Gastrocnemius medialis (tissue), 4 donors: ENCODE measurements around the gene XRCC3. TPM values are rescaled to one million over a fixed set of nuclear protein-coding genes. Genes with fewer than 3 reads are reported as not detected.

ENCODE experiments used
- ATAC-seq, 2 donors: fragments of 150-250 bp; one replicate each; pipeline ENCODE4 v1.9.1; 2016
- DNase-seq, 2 donors: peaks; one replicate each; pipeline ENCODE4 v3.0.0-alpha.2; 2019
- H3K27ac ChIP-seq, 4 donors: fragments of 200-600 bp; sonication (generic); 1 replicate in 1 of 4; 2 replicates in 3 of 4; pipeline ENCODE4 v1.5.1; 2016 to 2018; ENCODE audit warnings: mild to moderate bottlenecking in 2 of 4, moderate library complexity in 1 of 4
- H3K27me3 ChIP-seq, 3 donors: fragments of 200-600 bp; sonication (generic) in 2 of 3; 1 replicate in 1 of 3; 2 replicates in 2 of 3; pipeline versions ENCODE4 v1.5.1 to v1.6.0; 2016 to 2019; ENCODE audit warnings: mild to moderate bottlenecking in 1 of 3, moderate library complexity in 1 of 3
- H3K36me3 ChIP-seq, 2 donors: fragments of 200-600 bp; sonication (generic) in 1 of 2; one replicate each; pipeline ENCODE4 v1.5.1; 2017 to 2018
- H3K4me1 ChIP-seq, 2 donors: fragments of 200-600 bp; sonication (generic) in 1 of 2; one replicate each; pipeline ENCODE4 v1.5.1; 2016 to 2017; ENCODE audit warnings: mild to moderate bottlenecking in 2 of 2
- H3K4me3 ChIP-seq, 4 donors: fragments of 200-600 bp; sonication (generic) in 3 of 4; 1 replicate in 1 of 4; 2 replicates in 3 of 4; pipeline ENCODE4 v1.5.1; 2016 to 2019; ENCODE audit warnings: mild to moderate bottlenecking in 2 of 4
- H3K9me3 ChIP-seq, 3 donors: fragments of 200-600 bp; sonication (generic) in 2 of 3; 1 replicate in 1 of 3; 2 replicates in 2 of 3; pipeline ENCODE4 v1.5.1; 2016 to 2019
- POLR2A ChIP-seq, 2 donors: fragments of 450-650 bp; IDR thresholded peaks; one replicate each; pipeline ENCODE4 v1.6.1; 2017; ENCODE audit warnings: antibody characterized with exemption in 2 of 2, mild to moderate bottlenecking in 2 of 2, moderate library complexity in 2 of 2
- in situ Hi-C, 4 donors: fragments of 200-750 bp; cut with MboI; loops; one replicate each; pipeline versions ENCODE4 v1.15.0 to v1.8.0; 2017; ENCODE audit warnings: low sequenced_read_pairs in 4 of 4
- intact Hi-C: fragments of 100-400 bp; cut with DNase I; formaldehyde crosslinking; loops from one replicate; pipeline ENCODE4 v1.15.1; 2023; ENCODE audit warnings: low total_unique reads
- total RNA-seq, 4 donors: library from RNA; depleted of rRNA; stranded (reverse); fragments of >200 nt; gene quantifications; one replicate each; pipeline versions ENCODE4 v1.1.0 to v1.2.3, GENCODE V29; 2016
- TF ChIP-seq, protein P1 (sequence below), 5 experiments: fragments of 450-650 bp in 3 of 5; fragments of 200-600 bp in 2 of 5; sonication (generic) in 2 of 5; IDR thresholded peaks in 4 of 5; conservative IDR thresholded peaks in 1 of 5; 1 replicate in 4 of 5; 2 replicates in 1 of 5; pipeline ENCODE4 v1.5.1; 2016 to 2019; ENCODE audit warnings: antibody characterized with exemption in 5 of 5, mild to moderate bottlenecking in 3 of 5, moderate library complexity in 3 of 5

The XRCC3 gene
- total RNA-seq, 4 donors from 2014 or later = 1.3 to 26.5 (median 3.0) TPM

DNA sequence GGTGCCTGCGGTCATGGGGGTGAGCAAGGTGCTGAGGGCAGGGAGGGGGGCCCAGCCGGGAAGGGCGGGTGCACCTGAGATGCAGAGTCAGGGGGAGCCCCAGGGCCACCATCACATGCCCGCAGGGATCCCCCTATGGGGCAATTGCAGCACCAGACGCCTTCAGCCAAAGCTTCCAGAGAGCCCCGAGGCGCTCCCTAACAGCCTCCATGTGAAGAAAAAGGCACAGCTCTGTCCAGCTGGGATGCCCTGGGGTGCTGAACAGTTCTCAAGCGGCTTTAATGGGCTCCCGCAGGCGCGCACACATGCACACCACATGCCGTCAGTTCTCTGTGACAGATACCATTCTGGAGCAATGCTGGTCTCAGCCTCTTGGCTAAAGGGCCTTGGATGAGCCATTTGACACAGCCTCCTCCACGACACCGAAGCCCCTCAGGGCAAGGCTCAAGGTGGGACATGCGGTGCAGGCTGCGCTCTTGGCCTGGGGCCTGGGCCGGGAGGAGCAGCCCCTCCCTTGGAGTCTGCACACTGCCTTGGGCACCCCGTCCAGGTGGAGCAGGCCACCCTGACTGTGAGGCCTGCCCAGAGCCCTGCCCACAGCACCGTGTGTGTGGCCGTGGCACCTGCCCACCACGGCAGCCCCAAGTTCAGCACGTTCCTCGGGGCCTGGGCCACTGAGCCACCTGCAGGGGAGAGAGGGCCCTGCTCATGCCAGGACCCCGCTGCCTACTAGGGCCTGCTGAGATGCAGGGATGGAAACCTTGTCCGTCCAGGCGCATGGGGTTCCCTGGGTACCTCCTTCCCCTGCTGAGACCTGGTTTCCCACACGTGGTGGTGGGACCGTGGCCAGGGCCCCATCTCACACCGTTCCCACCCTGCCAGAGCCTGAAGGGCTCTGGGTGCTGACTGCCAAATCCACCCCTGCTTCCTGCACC is 7.7 kb downstream of the XRCC3 start:
- in situ Hi-C loops (no loop called here), intact Hi-C loops (no loop called here)
- no peak overlapping the region for H3K27ac ChIP-seq
- TF ChIP-seq, protein P1, sequence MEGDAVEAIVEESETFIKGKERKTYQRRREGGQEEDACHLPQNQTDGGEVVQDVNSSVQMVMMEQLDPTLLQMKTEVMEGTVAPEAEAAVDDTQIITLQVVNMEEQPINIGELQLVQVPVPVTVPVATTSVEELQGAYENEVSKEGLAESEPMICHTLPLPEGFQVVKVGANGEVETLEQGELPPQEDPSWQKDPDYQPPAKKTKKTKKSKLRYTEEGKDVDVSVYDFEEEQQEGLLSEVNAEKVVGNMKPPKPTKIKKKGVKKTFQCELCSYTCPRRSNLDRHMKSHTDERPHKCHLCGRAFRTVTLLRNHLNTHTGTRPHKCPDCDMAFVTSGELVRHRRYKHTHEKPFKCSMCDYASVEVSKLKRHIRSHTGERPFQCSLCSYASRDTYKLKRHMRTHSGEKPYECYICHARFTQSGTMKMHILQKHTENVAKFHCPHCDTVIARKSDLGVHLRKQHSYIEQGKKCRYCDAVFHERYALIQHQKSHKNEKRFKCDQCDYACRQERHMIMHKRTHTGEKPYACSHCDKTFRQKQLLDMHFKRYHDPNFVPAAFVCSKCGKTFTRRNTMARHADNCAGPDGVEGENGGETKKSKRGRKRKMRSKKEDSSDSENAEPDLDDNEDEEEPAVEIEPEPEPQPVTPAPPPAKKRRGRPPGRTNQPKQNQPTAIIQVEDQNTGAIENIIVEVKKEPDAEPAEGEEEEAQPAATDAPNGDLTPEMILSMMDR (IDR thresholded peaks at IDR 0.05 in 4 of 5, conservative IDR thresholded peaks at IDR 0.05 in 1 of 5) = no peak
- no peak for TF ChIP-seq POLR2A (IDR thresholded peaks at IDR 0.05)
- H3K9me3 ChIP-seq = no peaks in the 10 kb centered on the region
- no peaks in the 10 kb centered on the region for H3K27me3 ChIP-seq
- H3K4me3 ChIP-seq = no peak overlapping the region
- peaks cover 25 to 26% of the 10 kb centered on the region in 2 donors for H3K4me1 ChIP-seq
- DNase-seq (no peak), ATAC-seq (no peak)
- peaks cover 0 to 26% of the 10 kb centered on the region in 2 donors for H3K36me3 ChIP-seq

DNA sequence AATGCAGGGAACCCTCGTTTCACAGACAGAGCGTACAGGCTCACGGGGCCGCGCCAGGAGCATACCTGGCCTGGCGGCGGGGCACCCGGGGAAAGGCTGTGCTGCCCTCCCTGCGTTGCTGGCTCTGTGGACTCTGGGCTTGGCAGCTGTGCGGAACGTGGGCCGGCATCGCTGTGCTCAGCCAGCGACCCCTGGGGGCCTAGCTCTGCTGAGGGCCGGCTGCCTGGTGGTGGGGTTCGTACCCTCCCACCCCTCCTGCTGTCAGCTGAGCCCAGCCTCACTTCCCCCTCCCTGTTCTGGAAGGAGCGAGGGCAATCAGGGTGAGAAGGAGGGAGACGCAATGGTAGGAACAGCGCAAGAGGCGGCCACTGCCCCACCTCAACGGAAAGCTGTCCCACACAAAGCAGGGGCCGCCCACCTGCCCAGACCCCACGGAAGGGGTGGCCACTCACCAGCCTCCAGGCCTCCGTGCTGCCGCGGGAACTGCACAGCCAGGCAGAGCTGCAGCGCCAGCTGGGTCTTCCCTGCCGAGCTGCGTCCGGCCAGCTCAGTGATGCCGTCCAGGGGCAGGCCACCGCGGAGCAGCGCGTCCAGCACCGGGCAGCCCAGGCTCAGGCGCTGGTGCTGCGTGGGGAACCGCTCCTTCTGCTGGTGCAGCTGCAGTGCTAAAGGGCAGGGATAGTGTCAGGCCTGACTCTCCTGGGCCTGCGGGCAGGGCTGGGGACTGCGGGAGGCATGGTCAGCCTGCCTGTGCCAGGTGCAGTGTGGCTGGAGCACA is 8.5 kb downstream of the XRCC3 start:
- no peak overlapping the region for H3K27ac ChIP-seq
- H3K4me3 ChIP-seq = no peak overlapping the region
- H3K9me3 ChIP-seq = no peaks in the 10 kb centered on the region
- H3K36me3 ChIP-seq = peaks cover 0 to 26% of the 10 kb centered on the region in 2 donors
- no peak for DNase-seq
- no peak for ATAC-seq
- TF ChIP-seq POLR2A (IDR thresholded peaks at IDR 0.05) = no peak
- TF ChIP-seq, protein P1 (IDR thresholded peaks at IDR 0.05 in 4 of 5, conservative IDR thresholded peaks at IDR 0.05 in 1 of 5) = no peak
- intact Hi-C loops = no loop called here
- peaks cover 19% of the 10 kb centered on the region in 2 donors for H3K4me1 ChIP-seq
- H3K27me3 ChIP-seq = no peaks in the 10 kb centered on the region
- in situ Hi-C loops = no loop called here

DNA sequence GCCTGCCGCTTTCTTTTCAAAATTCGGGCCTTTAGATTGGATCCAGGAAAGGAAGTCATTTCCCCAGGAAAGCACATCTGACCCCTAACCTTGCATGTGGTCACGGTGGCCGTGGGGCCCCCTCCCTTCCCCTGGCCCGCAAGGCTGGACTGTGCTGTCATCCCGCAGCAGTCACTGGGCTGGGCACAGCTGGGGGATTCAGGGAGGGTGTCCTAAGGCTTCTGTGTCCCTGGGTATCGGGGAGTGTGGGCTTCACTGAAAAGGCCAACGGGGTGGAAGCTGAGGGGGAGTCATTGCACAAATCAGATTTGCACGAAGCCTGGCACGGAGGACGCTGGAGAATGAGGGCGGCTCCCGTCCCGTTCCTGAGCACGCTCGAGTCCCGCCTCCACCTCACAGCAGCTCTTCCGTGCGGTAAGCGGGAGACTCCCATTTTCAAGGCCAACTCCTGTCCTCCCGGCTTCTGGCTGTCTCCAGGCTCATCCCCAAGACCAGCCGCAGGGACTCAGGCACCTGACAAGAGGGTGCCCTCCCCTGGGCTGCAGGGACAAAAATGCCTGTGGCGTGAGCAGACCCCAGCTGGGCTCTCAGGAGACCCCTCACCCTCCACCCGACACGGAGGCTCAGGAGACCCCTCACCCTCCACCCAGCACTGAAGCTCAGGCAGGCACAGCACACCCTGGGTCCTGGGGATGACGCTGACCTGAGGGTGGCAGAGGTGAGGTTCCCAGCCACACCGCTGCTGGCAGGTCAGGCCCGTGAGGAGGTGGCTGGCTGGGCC is 9.6 kb downstream of the XRCC3 start:
- H3K4me1 ChIP-seq = peaks cover 24% of the 10 kb centered on the region in 2 donors
- ATAC-seq = no peak
- H3K4me3 ChIP-seq = no peak overlapping the region
- no peaks in the 10 kb centered on the region for H3K27me3 ChIP-seq
- intact Hi-C loops (no loop called here), in situ Hi-C loops (no loop called here)
- DNase-seq = no peak
- peaks cover 0 to 26% of the 10 kb centered on the region in 2 donors for H3K36me3 ChIP-seq
- TF ChIP-seq POLR2A (IDR thresholded peaks at IDR 0.05) = no peak
- TF ChIP-seq, protein P1 (IDR thresholded peaks at IDR 0.05 in 4 of 5, conservative IDR thresholded peaks at IDR 0.05 in 1 of 5) = no peak
- no peaks in the 10 kb centered on the region for H3K9me3 ChIP-seq
- H3K27ac ChIP-seq = peak overlapping the region in 3 of 4 donors; percentile 42 to 60 (median 57)

DNA sequence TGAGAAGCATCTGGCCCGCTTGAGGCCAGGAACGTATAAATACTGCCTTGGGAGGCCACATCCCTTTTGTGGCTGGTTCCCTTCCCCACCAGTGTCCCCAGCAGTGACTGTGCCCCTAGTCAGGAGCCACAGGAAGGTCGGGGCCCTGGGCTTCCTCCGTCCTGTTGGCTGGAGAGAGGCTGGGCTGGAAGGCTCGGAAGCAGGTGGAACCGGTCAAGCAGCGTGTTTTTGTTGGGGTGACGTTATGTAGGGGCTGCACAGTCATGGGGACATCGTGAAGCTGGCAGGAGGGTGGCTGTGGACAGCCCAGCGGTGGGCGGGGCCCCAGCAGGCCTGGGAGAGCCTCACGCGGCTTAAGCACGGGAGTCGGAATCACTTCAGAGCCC is 10.1 kb downstream of the XRCC3 start:
- Histone ChIP-seq H3K4me1 (peaks cover 30% of the 10 kb centered on the region in 2 donors), H3K9me3 (no peaks in the 10 kb centered on the region), H3K36me3 (peaks cover 0 to 26% of the 10 kb centered on the region in 2 donors), H3K4me3 (no peak overlapping the region), H3K27ac (peak overlapping the region in 3 of 4 donors; percentile 42 to 60 (median 57)), H3K27me3 (no peaks in the 10 kb centered on the region)
- intact Hi-C loops = no loop called here
- in situ Hi-C loops = no loop called here
- no peak for DNase-seq
- ATAC-seq = no peak
- TF ChIP-seq POLR2A (IDR thresholded peaks at IDR 0.05) = no peak
- TF ChIP-seq, protein P1 (IDR thresholded peaks at IDR 0.05 in 4 of 5, conservative IDR thresholded peaks at IDR 0.05 in 1 of 5) = no peak
